B cell (primary cell): ENCODE results near the gene ZMIZ1. TPM values are rescaled to one million over a fixed set of nuclear protein-coding genes. Genes with fewer than 3 reads are reported as not detected.

Source experiments
- ATAC-seq: fragments of 200-7000 bp; cut with Tn5 transposase; one replicate; pipeline ENCODE4 v1.10.0; 2021; ENCODE audit warnings: low read depth, mild to moderate bottlenecking, moderate number of reproducible peaks, moderate library complexity
- CTCF ChIA-PET: fragments of 350-600 bp; sonication (Branson Sonifier 250); formaldehyde crosslinking; loops from one replicate; lab custom pipeline; 2021; ENCODE audit warnings: antibody characterized with exemption, inconsistent platforms; lab: Charles Lee
- POLR2A ChIA-PET: fragments of 350-600 bp; sonication (Branson Sonifier 250); formaldehyde crosslinking; loops from one replicate; lab custom pipeline; 2021; ENCODE audit warnings: antibody characterized with exemption; lab: Charles Lee
- DNase-seq: peaks from one replicate; pipeline ENCODE4 v3.0.0; 2013
- H2AFZ ChIP-seq: 2 replicates; pipeline ENCODE4 v1.6.1; 2012; ENCODE audit warnings: mild to moderate bottlenecking, low read depth, low read length; ENCODE audit not compliant: insufficient read depth, poor library complexity, severe bottlenecking
- H3K27ac ChIP-seq, 2 donors: 1 replicate in 1 of 2; 2 replicates in 1 of 2; pipeline ENCODE4 v1.5.1; 2012 to 2013; ENCODE audit warnings: low read length in 2 of 2, mild to moderate bottlenecking in 2 of 2, moderate library complexity in 1 of 2
- H3K27me3 ChIP-seq, 4 experiments: fragments of 200-600 bp in 1 of 4; sonication (generic) in 1 of 4; replicated peaks in 1 of 4; 1 replicate in 2 of 4; 2 replicates in 2 of 4; pipeline versions ENCODE4 v1.6.1 to v1.7.0; 2013 to 2016; ENCODE audit warnings: low read length in 3 of 4, mild to moderate bottlenecking in 2 of 4, mixed read lengths in 1 of 4, moderate library complexity in 1 of 4; ENCODE audit not compliant: insufficient read depth in 4 of 4, control insufficient read depth in 3 of 4; ENCODE audit errors: control extremely low read depth in 1 of 4
- H3K36me3 ChIP-seq, 2 experiments: replicated peaks in 1 of 2; 1 replicate in 1 of 2; 2 replicates in 1 of 2; pipeline versions ENCODE4 v1.6.1 to v1.7.1; 2013; ENCODE audit warnings: low read length in 1 of 2; ENCODE audit not compliant: insufficient read depth in 2 of 2, control insufficient read depth in 1 of 2; ENCODE audit errors: control extremely low read depth in 1 of 2, extremely low read depth in 1 of 2
- H3K4me1 ChIP-seq, 2 donors: fragments of 200-600 bp in 1 of 2; sonication (generic) in 1 of 2; 1 replicate in 1 of 2; 2 replicates in 1 of 2; pipeline versions ENCODE4 v1.5.1 to v1.6.1; 2013 to 2017; ENCODE audit warnings: low read length in 2 of 2; ENCODE audit not compliant: control insufficient read depth in 2 of 2, insufficient read depth in 2 of 2
- H3K4me2 ChIP-seq: replicated peaks from 2 replicates; pipeline ENCODE3; 2012; ENCODE audit warnings: mild to moderate bottlenecking, low read depth, low read length; ENCODE audit not compliant: poor library complexity, severe bottlenecking
- H3K4me3 ChIP-seq, 5 experiments: fragments of 200-600 bp in 1 of 5; sonication (generic) in 1 of 5; 1 replicate in 3 of 5; 2 replicates in 2 of 5; pipeline versions ENCODE4 v1.5.1 to v1.7.0; 2011 to 2016; ENCODE audit warnings: low read length in 4 of 5, mild to moderate bottlenecking in 4 of 5, low read depth in 2 of 5, control low read depth in 1 of 5, moderate library complexity in 1 of 5; ENCODE audit not compliant: insufficient read depth in 1 of 5; ENCODE audit errors: control extremely low read depth in 1 of 5, extremely low read depth in 1 of 5
- H3K79me2 ChIP-seq: fragments of 200-600 bp; sonication (generic); one replicate; pipeline ENCODE4 v1.6.0; 2016; ENCODE audit warnings: low read length; ENCODE audit not compliant: control insufficient read depth, insufficient read depth
- H3K9ac ChIP-seq: fragments of 200-600 bp; sonication (generic); 2 replicates; pipeline ENCODE4 v1.6.1; 2017; ENCODE audit warnings: mild to moderate bottlenecking, low read length, moderate library complexity
- H3K9me3 ChIP-seq, 3 donors: one replicate each; pipeline versions ENCODE4 v1.6.1 to v1.7.1; 2013; ENCODE audit warnings: low read length in 2 of 3; ENCODE audit not compliant: control insufficient read depth in 2 of 3, insufficient read depth in 1 of 3; ENCODE audit errors: control extremely low read depth in 1 of 3
- H4K20me1 ChIP-seq: 2 replicates; pipeline ENCODE4 v1.6.0; 2012; ENCODE audit warnings: mild to moderate bottlenecking, low read length; ENCODE audit not compliant: insufficient read depth, control insufficient read depth, poor library complexity, severe bottlenecking
- H3K27ac Mint-ChIP-seq: one replicate; pipeline ENCODE4 v1.8.0; 2021; ENCODE audit warnings: mixed read lengths
- H3K27me3 Mint-ChIP-seq: one replicate; pipeline ENCODE4 v1.8.0; 2021; ENCODE audit warnings: mixed read lengths
- H3K4me1 Mint-ChIP-seq: one replicate; pipeline ENCODE4 v1.8.0; 2021; ENCODE audit warnings: mixed read lengths
- H3K4me3 Mint-ChIP-seq: one replicate; pipeline ENCODE4 v1.8.0; 2021; ENCODE audit warnings: mixed read lengths
- H3K9me3 Mint-ChIP-seq: one replicate; pipeline ENCODE4 v1.8.0; 2022; ENCODE audit warnings: mixed read lengths; ENCODE audit not compliant: insufficient read depth
- CTCF ChIP-seq: fragments of 200-600 bp; IDR thresholded peaks from one replicate; pipeline ENCODE4 v1.8.0; 2022; ENCODE audit warnings: antibody characterized with exemption, mild to moderate bottlenecking
- EZH2 ChIP-seq: IDR thresholded peaks from 2 replicates; pipeline ENCODE4 v1.6.1; 2012; ENCODE audit warnings: borderline replicate concordance, low read depth, mild to moderate bottlenecking, moderate library complexity, low read length; ENCODE audit not compliant: insufficient read depth, poor library complexity, severe bottlenecking
- WGBS: methylation state at CpG from one replicate; pipeline ENCODE4 v1.1.5; 2013; ENCODE audit warnings: missing lambda C conversion rate; ENCODE audit not compliant: insufficient coverage; 5-methylcytosine and 5-hydroxymethylcytosine counted together
- intact Hi-C: fragments of 100-400 bp; cut with micrococcal nuclease; formaldehyde crosslinking; loops from one replicate; pipeline ENCODE4 v1.10.0; 2022
- polyA plus RNA-seq: library from polyadenylated mRNA; depleted of rRNA; stranded (reverse); fragments of >200 nt; gene quantifications from 2 replicates; pipeline ENCODE4 v1.2.3, GENCODE V29; 2012
- total RNA-seq, 2 donors: library from RNA; stranded (reverse); fragments of 120-200 nt in 1 of 2; gene quantifications; 1 replicate in 1 of 2; 2 replicates in 1 of 2; pipeline versions ENCODE4 v1.2.3 to v1.2.4, GENCODE V29; 2013 to 2022

The ZMIZ1 gene
- total and polyA plus RNA-seq, 2 donors (not counting 1 experiment from before 2014, with no cell fraction given), result 14.3 to 64.9 TPM

GRCh38 chr10:79207726-79208125 is 139.0 kb downstream of the ZMIZ1 start:
- H3K27me3 ChIP-seq, result no peaks in the 10 kb centered on the region
- H3K9ac ChIP-seq, result no peak overlapping the region
- no peaks in the 10 kb centered on the region for H3K36me3 ChIP-seq
- H3K27ac Mint-ChIP-seq, result no peak overlapping the region
- no peak overlapping the region for H3K4me2 ChIP-seq
- no peak overlapping the region for H3K4me3 ChIP-seq
- H3K4me3 Mint-ChIP-seq, result no peak overlapping the region
- 88% methylated on average over 2 of the region's 5 CpGs for WGBS
- POLR2A ChIA-PET, result no interaction called here
- no peak overlapping the region for H2AFZ ChIP-seq
- H3K27ac ChIP-seq, result no peak overlapping the region
- CTCF ChIA-PET, result interaction anchor here (1.2 kb wide), 1 partner anchor 12 kb away, joined by 5 read pairs; no protein-coding TSS in a partner anchor
- H3K27me3 Mint-ChIP-seq, result no peaks in the 10 kb centered on the region
- H3K4me1 Mint-ChIP-seq, result peaks cover 2% of the 10 kb centered on the region
- H3K9me3 Mint-ChIP-seq, result no peaks in the 10 kb centered on the region
- TF ChIP-seq EZH2, result no peak
- no peak for TF ChIP-seq CTCF
- no peaks in the 10 kb centered on the region for H3K4me1 ChIP-seq
- no peaks in the 10 kb centered on the region for H3K9me3 ChIP-seq
- DNase-seq, result no peak
- no peaks in the 10 kb centered on the region for H3K79me2 ChIP-seq
- intact Hi-C loops, result no loop called here
- no peak for ATAC-seq
- H4K20me1 ChIP-seq, result no peaks in the 10 kb centered on the region

- 85% methylated on average over 15 of the region's 15 CpGs for WGBS
- no peak overlapping the region for H3K27ac Mint-ChIP-seq
- intact Hi-C loops, result no loop called here
Observed at GRCh38 chr10:79208251-79208983, 139.7 kb downstream of the ZMIZ1 start.

More at GRCh38 chr10:79208251-79208983, 139.7 kb downstream of the ZMIZ1 start:
- no peak for TF ChIP-seq EZH2
- no peak for TF ChIP-seq CTCF
- Histone ChIP-seq H3K36me3 (no peaks in the 10 kb centered on the region), H3K27ac (no peak overlapping the region), H3K4me1 (no peaks in the 10 kb centered on the region), H3K9me3 (no peaks in the 10 kb centered on the region), H3K79me2 (no peaks in the 10 kb centered on the region), H3K4me3 (no peak overlapping the region), H3K27me3 (no peaks in the 10 kb centered on the region), H3K4me2 (no peak overlapping the region), H4K20me1 (no peaks in the 10 kb centered on the region), H2AFZ (no peak overlapping the region), H3K9ac (no peak overlapping the region)
- no peak overlapping the region for H3K4me3 Mint-ChIP-seq
- H3K9me3 Mint-ChIP-seq, result no peaks in the 10 kb centered on the region
- ATAC-seq (no peak), DNase-seq (no peak)
- H3K4me1 Mint-ChIP-seq, result peaks cover 2% of the 10 kb centered on the region
- ChIA-PET CTCF (interaction anchor here (0.6 to 1.2 kb wide), 2 partner anchors 13 to 265 kb away, joined by 3 to 5 read pairs; no protein-coding TSS in a partner anchor), POLR2A (no interaction called here)
- H3K27me3 Mint-ChIP-seq, result no peaks in the 10 kb centered on the region
